GM10248 (cell line): Measurements from ENCODE around the gene PROB1.

Source experiments
- CTCF ChIA-PET: fragments of 300-600 bp; sonication (Branson Sonifier 250); formaldehyde crosslinking; extraction: SDS; loops from one replicate; lab custom pipeline; 2021; ENCODE audit warnings: antibody characterized with exemption; lab: Yijun Ruan, JAX
- POLR2A ChIA-PET: fragments of 350-650 bp; sonication (Branson Sonifier 250); formaldehyde crosslinking; extraction: SDS; loops from one replicate; lab custom pipeline; 2020; ENCODE audit warnings: antibody characterized with exemption; lab: Yijun Ruan, JAX
- DNase-seq: peaks from one replicate; pipeline ENCODE4 v3.0.0; 2012; ENCODE audit errors: extremely low spot score
- TF ChIP-seq, protein P1 (sequence below): IDR thresholded peaks from 2 replicates; pipeline ENCODE4 v1.5.1; 2012; ENCODE audit warnings: mild to moderate bottlenecking, low read depth; ENCODE audit errors: extremely low read depth, missing control alignments, control extremely low read depth

Gene PROB1

DNA sequence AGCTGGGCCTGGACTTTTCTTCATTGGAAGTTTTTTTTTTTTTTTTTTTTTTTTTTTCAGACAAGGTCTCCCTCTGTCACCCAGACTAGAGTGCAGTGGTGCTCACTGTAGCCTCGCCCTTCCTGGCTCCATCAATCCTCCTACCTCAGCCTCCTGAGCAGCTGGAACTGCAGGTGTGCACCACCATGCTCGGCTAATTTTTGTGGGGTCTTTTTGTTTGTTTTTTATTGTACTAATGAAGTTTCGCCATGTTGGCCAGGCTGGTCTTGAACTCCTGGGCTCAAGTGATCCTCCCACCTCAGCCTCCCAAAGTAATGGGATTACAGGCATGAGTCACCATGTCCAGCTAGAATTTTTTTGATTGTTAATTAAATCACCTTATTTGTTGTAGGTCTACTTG lies 40.8 kb upstream of the PROB1 start:
- TF ChIP-seq, protein P1, sequence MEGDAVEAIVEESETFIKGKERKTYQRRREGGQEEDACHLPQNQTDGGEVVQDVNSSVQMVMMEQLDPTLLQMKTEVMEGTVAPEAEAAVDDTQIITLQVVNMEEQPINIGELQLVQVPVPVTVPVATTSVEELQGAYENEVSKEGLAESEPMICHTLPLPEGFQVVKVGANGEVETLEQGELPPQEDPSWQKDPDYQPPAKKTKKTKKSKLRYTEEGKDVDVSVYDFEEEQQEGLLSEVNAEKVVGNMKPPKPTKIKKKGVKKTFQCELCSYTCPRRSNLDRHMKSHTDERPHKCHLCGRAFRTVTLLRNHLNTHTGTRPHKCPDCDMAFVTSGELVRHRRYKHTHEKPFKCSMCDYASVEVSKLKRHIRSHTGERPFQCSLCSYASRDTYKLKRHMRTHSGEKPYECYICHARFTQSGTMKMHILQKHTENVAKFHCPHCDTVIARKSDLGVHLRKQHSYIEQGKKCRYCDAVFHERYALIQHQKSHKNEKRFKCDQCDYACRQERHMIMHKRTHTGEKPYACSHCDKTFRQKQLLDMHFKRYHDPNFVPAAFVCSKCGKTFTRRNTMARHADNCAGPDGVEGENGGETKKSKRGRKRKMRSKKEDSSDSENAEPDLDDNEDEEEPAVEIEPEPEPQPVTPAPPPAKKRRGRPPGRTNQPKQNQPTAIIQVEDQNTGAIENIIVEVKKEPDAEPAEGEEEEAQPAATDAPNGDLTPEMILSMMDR = no peak
- POLR2A ChIA-PET = no interaction called here
- CTCF ChIA-PET = interaction anchor here (1.0 to 8.2 kb wide), 5 partner anchors 13 to 83 kb away, joined by 3 to 90 read pairs (median 4); partner anchors contain the start of gene STING1
- DNase-seq = no peak

DNA sequence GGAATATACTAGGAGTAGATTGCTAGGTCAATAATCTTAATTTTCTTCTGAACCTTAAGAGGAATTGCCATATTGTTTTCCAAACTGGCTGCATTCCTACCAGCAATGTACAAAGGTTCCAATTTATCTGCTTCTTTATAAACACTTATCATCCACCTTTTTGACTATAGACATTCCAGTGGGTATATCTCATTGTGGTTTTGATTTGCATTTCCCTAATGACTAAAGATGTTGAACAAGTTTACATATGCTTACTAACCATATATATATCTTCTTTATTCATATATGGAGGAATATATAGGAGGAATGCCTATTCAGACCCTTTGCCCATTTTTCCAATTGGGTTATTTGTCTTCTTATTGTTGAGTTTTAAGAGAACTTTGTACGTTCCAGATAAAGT lies 36.8 kb upstream of the PROB1 start:
- TF ChIP-seq, protein P1 = no peak
- no peak for DNase-seq
- ChIA-PET POLR2A (interaction anchor here (0.7 kb wide), 1 partner anchor 687 kb away, joined by 4 read pairs; no protein-coding TSS in a partner anchor), CTCF (interaction anchor here (1.2 to 8.2 kb wide), 4 partner anchors 9 to 82 kb away, joined by 3 to 90 read pairs (median 26); no protein-coding TSS in a partner anchor)

DNA sequence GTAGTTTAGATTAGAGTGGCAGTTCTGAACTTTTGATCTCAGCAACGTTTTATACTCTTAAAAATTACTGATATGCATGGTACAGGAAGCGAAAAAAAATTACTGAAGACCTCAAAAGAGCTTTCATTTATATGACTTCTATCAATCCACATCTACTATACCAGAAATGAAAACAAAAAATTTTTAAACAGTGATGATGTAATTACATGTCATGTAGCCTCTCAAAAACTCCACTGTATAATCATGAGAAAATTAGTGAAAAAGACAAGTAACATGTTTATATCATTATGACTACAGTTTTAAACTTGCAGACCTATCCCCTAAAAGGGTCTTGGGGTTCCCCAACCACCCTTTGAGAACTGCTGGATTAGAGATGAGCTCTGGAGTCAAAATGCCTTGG lies 35.1 kb upstream of the PROB1 start:
- no peak for DNase-seq
- TF ChIP-seq, protein P1 = no peak
- ChIA-PET CTCF (interaction anchor here (0.8 to 4.8 kb wide), 5 partner anchors 8 to 87 kb away, joined by 3 to 41 read pairs (median 6); no protein-coding TSS in a partner anchor), POLR2A (no interaction called here)

DNA sequence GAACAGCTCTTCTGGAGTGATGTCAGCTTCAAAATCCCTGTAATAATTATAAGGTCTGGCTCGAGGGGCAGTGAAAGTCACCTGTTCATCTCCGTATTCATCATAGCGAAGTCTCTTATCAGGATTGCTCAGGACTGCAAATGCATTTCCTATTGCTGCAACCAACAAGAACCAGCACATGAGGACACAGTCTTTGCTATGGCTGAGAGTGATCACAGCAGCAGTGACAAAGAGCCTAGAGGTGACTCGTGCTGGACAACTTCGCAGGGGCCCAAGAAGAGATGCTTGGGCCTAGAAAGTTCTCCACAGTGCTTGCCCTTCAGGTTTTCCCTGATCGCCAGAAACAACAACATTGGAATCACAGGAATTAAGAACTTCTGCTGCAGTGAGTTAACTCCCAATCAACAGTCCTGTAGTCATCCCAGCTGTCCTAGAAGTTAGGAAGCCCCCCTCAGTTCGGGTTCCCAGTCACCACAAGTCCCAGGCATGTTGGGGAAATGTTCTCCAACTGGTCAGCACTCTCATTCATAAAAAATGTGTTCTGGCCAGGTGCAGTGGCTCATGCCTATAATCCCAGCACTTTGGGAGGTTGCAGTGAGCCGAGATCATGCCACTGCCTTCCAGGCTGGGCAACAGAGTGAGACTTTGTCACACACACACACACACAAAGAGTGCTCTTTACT lies 31.4 kb upstream of the PROB1 start:
- TF ChIP-seq, protein P1 = no peak
- ChIA-PET POLR2A (no interaction called here), CTCF (interaction anchor here (1.0 to 18.1 kb wide), 4 partner anchors 10 to 91 kb away, joined by 3 to 504 read pairs (median 4); no protein-coding TSS in a partner anchor)
- DNase-seq = no peak

DNA sequence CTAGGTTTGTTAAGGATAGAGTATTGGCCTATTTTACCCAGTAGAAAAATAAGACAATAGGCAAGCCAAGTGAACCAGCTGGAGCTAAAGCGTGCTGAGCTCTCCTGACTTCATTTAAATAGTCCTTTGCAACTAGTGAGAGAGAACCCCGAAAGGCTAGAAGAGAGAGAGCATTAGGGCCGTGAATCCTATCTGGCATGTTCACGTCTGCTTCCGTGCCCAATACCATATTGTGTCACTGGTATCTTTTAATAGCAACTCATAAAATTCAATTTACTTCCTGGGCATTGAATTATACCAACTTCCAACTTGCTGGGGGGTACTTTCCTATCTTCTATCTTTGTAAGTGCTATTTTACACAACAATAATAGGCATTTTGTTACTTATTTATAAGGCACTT lies 30.6 kb upstream of the PROB1 start:
- no peak for DNase-seq
- ChIA-PET POLR2A (no interaction called here), CTCF (interaction anchor here (1.1 to 18.1 kb wide), 6 partner anchors 10 to 183 kb away, joined by 3 to 504 read pairs (median 4); partner anchors contain the start of gene DNAJC18)
- TF ChIP-seq, protein P1 = no peak

DNA sequence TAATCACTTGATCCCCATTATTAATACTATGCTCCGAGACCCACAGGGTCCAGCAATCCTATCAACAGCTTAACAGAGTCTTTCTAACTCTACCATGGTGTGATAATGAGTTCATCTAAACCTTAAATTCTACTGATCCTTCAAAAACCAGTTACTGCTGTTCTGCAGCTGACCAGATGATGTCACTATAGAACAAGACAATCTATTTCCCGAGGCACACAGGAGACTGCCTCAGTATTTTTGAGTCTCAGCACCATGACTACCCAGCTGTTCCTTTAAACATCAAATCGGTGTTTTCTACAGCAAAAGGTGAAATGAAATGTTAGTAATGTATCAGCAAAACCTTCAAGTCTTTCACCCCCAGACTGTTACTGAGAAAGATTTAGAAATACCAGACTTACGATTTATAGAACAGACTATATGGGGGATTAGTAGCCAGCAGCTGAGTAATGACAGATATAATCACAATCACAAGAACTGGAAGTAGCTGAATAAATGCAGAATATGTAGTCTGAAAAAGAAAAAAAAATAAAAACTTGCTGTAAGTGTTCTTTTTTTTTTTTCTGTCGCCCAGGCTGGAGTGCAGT lies 27.5 kb upstream of the PROB1 start:
- TF ChIP-seq, protein P1 = peak; percentile 85
- ChIA-PET POLR2A (no interaction called here), CTCF (interaction anchor here (0.5 to 18.1 kb wide), 52 partner anchors 8 to 344 kb away, joined by 3 to 504 read pairs (median 5); partner anchors contain the start of genes DNAJC18, SMIM33, SPATA24 and STING1)
- peak; percentile 85 for DNase-seq
